HG02571 (cell line): ENCODE results near the gene CDH23.

ENCODE experiments used
- ATAC-seq: cut with Tn5 transposase; IDR thresholded peaks from one replicate; pipeline ENCODE4 v1.9.1; 2021; ENCODE audit warnings: mild to moderate bottlenecking, moderate library complexity; ENCODE audit not compliant: unreplicated experiment

CDH23 gene

DNA sequence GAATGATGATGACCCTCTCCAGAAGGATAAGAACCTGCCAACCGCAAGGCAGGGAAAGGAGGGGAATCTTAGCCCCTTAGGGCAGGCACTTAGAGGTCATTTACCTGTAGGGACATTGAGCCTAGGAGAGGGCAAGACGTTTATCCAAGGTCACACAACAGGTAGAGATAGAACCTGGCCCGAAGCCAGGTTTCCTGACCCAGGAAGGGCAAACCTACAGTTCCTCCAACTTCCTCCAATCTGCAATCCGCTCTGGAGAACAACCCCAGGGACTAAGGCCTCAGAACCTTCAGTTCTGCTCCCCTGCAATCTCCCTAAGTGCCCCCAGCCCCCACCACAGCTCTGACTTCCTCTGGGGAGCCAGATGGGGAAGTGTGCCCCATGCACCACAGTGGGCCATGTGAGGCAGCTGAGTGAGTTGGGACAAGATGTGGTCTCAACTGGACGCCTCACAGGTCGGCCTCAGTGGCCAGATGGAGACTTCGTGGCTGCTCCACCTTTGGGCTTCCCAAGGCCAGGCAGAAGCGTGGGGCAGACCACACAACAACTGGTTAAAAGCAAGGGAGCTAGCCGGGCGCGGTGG is 455.7 kb downstream of the CDH23 start:
- no peak for ATAC-seq

GRCh38 chr10:71854031-71854430 is 457.3 kb downstream of the CDH23 start:
- ATAC-seq = no peak

GRCh38 chr10:71856619-71857018 is 459.9 kb downstream of the CDH23 start:
- ATAC-seq = no peak

DNA sequence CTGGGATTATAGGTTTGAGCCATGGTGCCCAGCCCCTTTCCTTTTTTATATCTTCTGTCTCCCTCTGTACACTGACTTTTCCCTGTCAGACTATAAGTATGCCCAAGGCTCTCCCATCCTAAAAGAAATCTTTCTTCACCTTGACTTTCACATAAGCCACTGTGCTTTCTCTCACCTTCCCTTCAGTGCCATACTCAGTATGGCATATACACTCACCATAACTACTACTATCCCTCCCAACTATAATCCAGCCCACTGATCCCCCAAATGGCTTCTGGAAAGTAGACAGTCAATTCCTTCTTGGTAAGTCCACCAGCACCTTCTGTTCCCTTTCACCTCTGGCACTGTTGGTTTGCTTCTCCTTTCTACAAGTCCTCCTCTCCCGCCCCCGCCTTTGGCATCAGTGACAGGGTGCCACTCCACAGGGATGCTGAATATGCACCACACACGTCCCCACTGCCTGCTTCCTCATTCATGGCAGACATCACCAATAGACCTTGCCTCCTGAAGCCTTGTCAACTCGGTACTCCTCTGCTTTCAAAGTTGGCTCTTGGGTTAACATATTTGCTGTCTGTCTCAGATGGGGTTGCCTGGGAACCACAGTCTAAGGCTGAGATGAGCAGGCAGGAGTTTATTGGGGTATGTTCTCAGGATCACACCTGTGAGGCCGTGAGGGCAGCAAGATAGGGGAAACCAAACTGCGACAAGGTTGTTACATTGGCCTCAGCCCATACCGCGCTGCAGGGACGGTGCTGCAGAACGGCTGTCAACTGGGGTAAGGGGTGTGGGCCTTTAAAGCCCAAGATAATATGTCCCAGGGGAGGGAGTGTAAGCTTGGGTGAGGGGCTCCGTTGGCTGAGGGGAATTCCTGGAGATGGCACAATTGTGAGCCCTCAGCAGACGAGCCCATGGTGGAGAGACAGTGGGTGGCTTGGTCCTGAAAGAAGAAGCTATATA is 461.5 kb downstream of the CDH23 start:
- ATAC-seq = no peak

DNA sequence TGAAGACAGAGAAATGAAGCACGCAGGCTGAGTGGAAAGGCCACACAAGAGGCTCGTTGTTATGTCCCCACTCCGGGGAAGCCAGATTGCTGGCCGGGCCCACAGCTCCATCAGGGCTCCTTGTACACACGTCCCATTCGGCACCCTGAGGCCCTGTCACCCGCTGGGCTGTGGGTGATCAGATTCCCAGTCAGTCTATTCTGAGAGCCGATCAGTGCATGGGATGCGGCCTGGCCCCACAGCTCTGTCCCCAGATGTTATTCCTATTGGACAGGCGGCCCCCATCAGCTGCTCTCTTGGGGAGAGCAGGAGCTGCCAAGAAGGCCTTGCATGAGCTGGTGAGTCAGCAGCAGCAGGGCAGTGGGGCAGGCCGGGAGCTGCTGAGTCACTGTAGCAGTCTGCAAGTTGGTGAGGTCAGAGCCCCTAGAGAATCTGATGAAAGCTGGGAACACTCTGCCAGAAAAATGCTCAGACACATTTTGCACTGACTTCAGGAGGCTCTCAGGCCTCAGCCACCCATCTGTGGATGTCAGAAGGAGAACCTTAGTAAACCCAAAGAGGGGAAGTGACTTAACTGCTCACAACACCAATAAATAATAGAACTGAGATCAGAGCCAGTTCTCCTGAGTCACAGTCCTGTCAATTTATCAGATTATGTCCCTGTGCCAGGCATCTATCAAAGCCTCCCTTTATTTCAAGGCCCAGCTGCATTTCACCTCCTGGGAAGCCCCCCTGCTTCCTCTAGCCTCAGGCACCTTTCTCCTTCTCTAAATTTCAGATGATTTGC is 463.7 kb downstream of the CDH23 start:
- ATAC-seq = peak; percentile 57

- no peak for ATAC-seq
Measured at GRCh38 chr10:71863203-71863602, 466.5 kb downstream of the CDH23 start.

DNA sequence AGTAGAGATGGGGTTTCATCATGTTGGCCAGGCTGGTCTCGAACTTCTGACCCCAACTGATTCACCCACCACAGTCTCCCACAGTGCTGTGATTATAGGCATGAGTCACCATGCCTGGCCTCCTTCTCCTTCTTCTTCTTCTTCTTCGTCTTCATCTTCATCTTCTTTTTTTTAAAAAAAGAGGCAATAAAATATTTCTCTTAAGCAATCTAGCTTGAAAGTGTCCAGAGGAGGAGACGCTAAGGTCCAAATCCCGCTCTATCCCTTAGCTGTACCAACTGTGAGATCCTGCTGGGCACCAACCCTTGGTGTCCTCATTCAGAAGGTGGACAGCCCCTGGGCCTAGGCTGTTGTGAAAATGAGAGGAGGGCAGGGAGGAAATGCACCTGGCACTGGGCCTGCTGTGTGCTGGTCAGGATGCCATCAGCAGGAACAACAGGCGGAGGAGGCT is 468.2 kb downstream of the CDH23 start:
- ATAC-seq = no peak
